ENCODE data around the gene POLR3E.
A peak's percentile ranks its signal among the peaks of the same experiment; 100 is the strongest.

POLR3E gene

DNA sequence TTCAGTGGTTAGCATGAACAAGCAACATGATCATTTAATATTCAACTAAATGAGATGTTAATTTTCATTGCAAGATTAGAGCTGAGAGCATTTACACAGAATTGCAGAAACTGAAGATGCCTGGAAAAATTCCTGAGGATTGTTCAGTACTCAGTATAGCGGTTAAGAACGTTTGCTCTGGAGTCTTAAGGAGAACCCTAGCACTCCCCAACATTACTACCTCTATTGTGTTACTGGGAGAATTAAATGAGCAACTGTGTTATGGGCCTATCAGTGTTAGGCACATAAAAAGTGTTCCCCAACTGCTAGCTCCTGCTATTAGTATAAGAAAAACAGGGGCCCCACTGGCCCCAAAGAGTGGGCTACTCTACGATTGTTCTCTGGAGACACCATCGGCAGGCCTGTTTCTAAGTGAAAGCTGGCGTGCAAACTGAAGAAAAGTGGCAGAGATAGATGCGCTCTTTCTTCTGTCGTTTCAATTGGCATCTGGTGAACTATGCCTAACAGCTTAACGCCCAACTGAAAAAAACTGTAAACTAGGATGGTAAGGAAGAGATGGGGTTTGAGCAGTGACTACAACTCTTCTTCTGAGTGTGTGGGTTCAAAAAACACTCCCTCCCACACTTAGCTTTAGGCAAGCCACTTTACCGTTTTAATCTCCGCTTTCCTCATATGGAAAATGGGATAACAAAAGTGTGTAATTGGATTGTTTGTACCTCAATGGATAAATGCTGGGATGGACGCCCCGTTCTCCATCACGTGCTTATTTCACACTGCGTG is 75.9 kb downstream of the POLR3E start:
- peak overlapping the region; percentile 100 for H2AFZ ChIP-seq (ENCODE audit: low read length)

DNA sequence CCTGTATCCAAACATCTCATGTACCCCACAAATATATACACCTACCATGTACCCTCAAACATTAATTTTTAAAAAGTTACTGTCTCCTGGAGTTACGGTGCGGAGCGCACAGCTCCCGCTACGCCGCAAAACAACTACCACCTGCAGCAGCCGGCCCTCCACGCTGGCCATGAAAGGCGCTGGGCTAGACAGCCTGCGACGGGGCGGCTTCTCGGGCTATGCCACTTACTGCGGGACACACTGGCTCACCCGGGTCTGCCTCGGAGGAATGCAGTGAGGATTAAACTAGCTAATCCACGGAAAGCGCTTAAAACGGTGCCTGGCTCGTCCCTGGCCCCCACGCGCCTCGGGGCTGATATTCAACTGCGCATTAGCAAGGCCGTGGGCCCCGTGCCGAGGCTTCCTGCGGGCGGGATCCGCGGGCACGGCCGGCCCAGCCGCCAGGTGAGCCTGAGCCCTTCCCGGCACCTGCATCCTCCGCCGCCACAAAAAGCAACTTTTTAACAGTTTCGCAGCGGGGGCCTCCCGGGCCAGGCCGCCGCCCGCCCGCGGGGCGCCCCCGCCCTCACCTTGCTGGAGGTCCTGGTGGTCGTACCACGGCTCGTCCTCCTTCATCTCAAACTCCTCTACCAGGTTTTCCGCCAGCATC is 76.6 kb downstream of the POLR3E start:
- Histone ChIP-seq H2BK120ac (ENCODE audit: low read depth, low read length) (no peak overlapping the region), H3K4me2 (ENCODE audit: insufficient read depth, low read length, poor library complexity, severe bottlenecking) (peak overlapping the region; percentile 86), H3K9me3 (replicated peaks in 1 of 2; ENCODE audit: control insufficient read depth in 2 of 2, insufficient read depth in 1 of 2, low read depth in 1 of 2, low read length in 2 of 2) (no peaks in the 10 kb centered on the region), H3K4me3 (ENCODE audit: low read length in 2 of 2) (peak overlapping the region; percentile 65 to 96), H3K18ac (ENCODE audit: low read length) (peak overlapping the region; percentile 78), H2AK5ac (ENCODE audit: low read depth, low read length) (peak overlapping the region; percentile 50), H3K23ac (ENCODE audit: low read depth, low read length, poor library complexity) (peak overlapping the region; percentile 90), H3K27me3 (ENCODE audit: control insufficient read depth in 3 of 3, insufficient read depth in 3 of 3, low read depth in 1 of 3, low read length in 3 of 3) (peaks cover 0 to 14% (median 8%) of the 10 kb centered on the region in 3 experiments), H2BK5ac (ENCODE audit: low read length) (peak overlapping the region; percentile 71), H4K8ac (ENCODE audit: low read depth, low read length) (no peak overlapping the region), H3K27ac (replicated peaks; ENCODE audit: low read length) (no peak overlapping the region), H2BK15ac (ENCODE audit: low read length) (no peak overlapping the region), H4K91ac (ENCODE audit: low read depth, low read length, poor library complexity) (no peak overlapping the region), H2BK12ac (ENCODE audit: low read length) (no peak overlapping the region), H3K4me1 (ENCODE audit: control insufficient read depth in 2 of 2, insufficient read depth in 1 of 2, low read depth in 1 of 2, low read length in 2 of 2) (peaks cover 0 to 7% of the 10 kb centered on the region in 2 donors), H2AFZ (ENCODE audit: low read length) (peak overlapping the region; percentile 100), H3K4ac (ENCODE audit: low read length) (no peak overlapping the region), H3K79me1 (ENCODE audit: low read depth, low read length) (peaks cover 2% of the 10 kb centered on the region), H3K36me3 (replicated peaks in 1 of 2; ENCODE audit: control insufficient read depth in 2 of 2, insufficient read depth in 2 of 2, low read length in 2 of 2) (no peaks in the 10 kb centered on the region), H3K9ac (ENCODE audit: low read depth, low read length, poor library complexity) (peak overlapping the region; percentile 89), H3K14ac (ENCODE audit: low read length) (peak overlapping the region; percentile 17)
- DNase-seq (ENCODE audit: low spot score) = peak; percentile 23
- WGBS, 2 donors (ENCODE audit: extremely low coverage in 2 of 2, insufficient read length in 2 of 2, insufficient replicate concordance in 1 of 2) = no CpG with 5 or more reads among the region's 51 CpGs

More for the DNA sequence above, 75.9 kb downstream of the POLR3E start:
- Histone ChIP-seq H3K4me1 (ENCODE audit: control insufficient read depth in 2 of 2, insufficient read depth in 1 of 2, low read depth in 1 of 2, low read length in 2 of 2) (peaks cover 0 to 7% of the 10 kb centered on the region in 2 donors), H2BK120ac (ENCODE audit: low read depth, low read length) (no peak overlapping the region), H3K14ac (ENCODE audit: low read length) (no peak overlapping the region), H3K36me3 (replicated peaks in 1 of 2; ENCODE audit: control insufficient read depth in 2 of 2, insufficient read depth in 2 of 2, low read length in 2 of 2) (no peaks in the 10 kb centered on the region), H4K91ac (ENCODE audit: low read depth, low read length, poor library complexity) (no peak overlapping the region), H2AK5ac (ENCODE audit: low read depth, low read length) (no peak overlapping the region), H3K9ac (ENCODE audit: low read depth, low read length, poor library complexity) (no peak overlapping the region), H3K27ac (replicated peaks; ENCODE audit: low read length) (no peak overlapping the region), H3K9me3 (replicated peaks in 1 of 2; ENCODE audit: control insufficient read depth in 2 of 2, insufficient read depth in 1 of 2, low read depth in 1 of 2, low read length in 2 of 2) (no peaks in the 10 kb centered on the region), H3K23ac (ENCODE audit: low read depth, low read length, poor library complexity) (no peak overlapping the region), H3K79me1 (ENCODE audit: low read depth, low read length) (peaks cover under 1% of the 10 kb centered on the region), H3K18ac (ENCODE audit: low read length) (no peak overlapping the region), H3K4ac (ENCODE audit: low read length) (no peak overlapping the region), H3K4me3 (ENCODE audit: low read length in 2 of 2) (peak overlapping the region; percentile 65 to 96), H2BK15ac (ENCODE audit: low read length) (no peak overlapping the region), H2BK5ac (ENCODE audit: low read length) (no peak overlapping the region), H3K27me3 (ENCODE audit: control insufficient read depth in 3 of 3, insufficient read depth in 3 of 3, low read depth in 1 of 3, low read length in 3 of 3) (peaks cover 0 to 14% (median 8%) of the 10 kb centered on the region in 3 experiments), H3K4me2 (ENCODE audit: insufficient read depth, low read length, poor library complexity, severe bottlenecking) (peak overlapping the region; percentile 86), H2BK12ac (ENCODE audit: low read length) (no peak overlapping the region), H4K8ac (ENCODE audit: low read depth, low read length) (no peak overlapping the region)
- WGBS, 2 donors (ENCODE audit: extremely low coverage in 2 of 2, insufficient read length in 2 of 2, insufficient replicate concordance in 1 of 2) = no CpG with 5 or more reads among the region's 14 CpGs
- no peak for DNase-seq (ENCODE audit: low spot score)

DNA sequence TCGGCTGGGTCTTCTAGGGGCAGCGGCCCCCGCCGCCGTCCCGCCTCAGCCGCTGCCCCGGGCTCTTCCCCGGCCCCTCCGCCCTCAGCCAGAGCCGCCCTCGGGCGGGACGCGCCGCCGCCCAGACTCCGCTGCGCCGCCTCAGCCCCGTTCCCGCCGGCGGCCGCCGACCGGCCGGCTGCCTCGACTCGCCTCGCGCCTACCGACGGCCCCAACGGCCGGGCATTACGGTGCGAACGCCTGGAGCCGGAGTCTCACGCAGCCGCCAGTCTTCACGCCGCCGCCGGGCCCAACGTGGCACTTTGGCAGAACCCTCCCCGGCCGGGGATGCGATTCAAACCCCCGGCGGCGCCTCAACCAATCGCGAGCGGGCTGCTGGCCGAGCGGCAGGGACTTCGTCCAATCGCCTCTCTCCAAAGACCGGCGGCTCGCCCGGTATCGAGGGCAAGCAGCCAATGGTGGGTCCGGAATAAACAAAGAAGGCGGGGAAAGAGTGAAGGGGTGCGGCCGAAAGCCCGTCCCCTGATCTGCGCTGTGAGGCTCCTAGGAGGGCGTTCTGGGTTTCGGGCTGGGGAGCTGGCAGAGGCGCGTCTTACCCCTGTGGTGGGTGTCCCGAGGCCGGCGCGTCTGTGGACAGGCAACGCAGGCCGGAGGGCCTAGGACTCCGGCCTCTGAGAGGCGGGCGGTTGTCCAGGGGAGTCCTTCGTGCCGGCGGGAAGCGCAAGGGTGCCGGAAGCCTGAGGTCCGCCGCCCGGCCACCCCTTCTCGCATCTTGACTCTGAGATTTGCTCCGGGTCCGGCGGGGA is 77.3 kb downstream of the POLR3E start, which contains the start of gene CDR2:
TSS of gene CDR2 (minus strand) at position 309 of the 806 bp plus-strand sequence. CDS start 310 bp downstream, outside the sequence.
- Histone ChIP-seq H3K14ac (ENCODE audit: low read length) (peak within 1 kb of the TSS; percentile 17), H2BK120ac (ENCODE audit: low read depth, low read length) (no peak within 1 kb of the TSS), H2AFZ (ENCODE audit: low read length) (peak within 1 kb of the TSS; percentile 100), H4K91ac (ENCODE audit: low read depth, low read length, poor library complexity) (no peak within 1 kb of the TSS), H3K27me3 (ENCODE audit: control insufficient read depth in 3 of 3, insufficient read depth in 3 of 3, low read depth in 1 of 3, low read length in 3 of 3) (peaks cover 0 to 14% (median 8%) of the 10 kb centered on the region in 3 experiments), H3K18ac (ENCODE audit: low read length) (peak within 1 kb of the TSS; percentile 98), H3K23ac (ENCODE audit: low read depth, low read length, poor library complexity) (peak within 1 kb of the TSS; percentile 90), H3K79me1 (ENCODE audit: low read depth, low read length) (peaks cover 2% of the 10 kb centered on the region), H3K4ac (ENCODE audit: low read length) (no peak within 1 kb of the TSS), H3K4me3 (ENCODE audit: low read length in 2 of 2) (peak within 1 kb of the TSS; percentile 65 to 96), H3K9me3 (replicated peaks in 1 of 2; ENCODE audit: control insufficient read depth in 2 of 2, insufficient read depth in 1 of 2, low read depth in 1 of 2, low read length in 2 of 2) (no peaks in the 10 kb centered on the region), H2BK5ac (ENCODE audit: low read length) (peak within 1 kb of the TSS; percentile 71), H3K4me2 (ENCODE audit: insufficient read depth, low read length, poor library complexity, severe bottlenecking) (peak within 1 kb of the TSS; percentile 86), H3K27ac (replicated peaks; ENCODE audit: low read length) (peak within 1 kb of the TSS; percentile 61), H3K36me3 (replicated peaks in 1 of 2; ENCODE audit: control insufficient read depth in 2 of 2, insufficient read depth in 2 of 2, low read length in 2 of 2) (no peaks in the 10 kb centered on the region), H4K8ac (ENCODE audit: low read depth, low read length) (no peak within 1 kb of the TSS), H3K4me1 (ENCODE audit: control insufficient read depth in 2 of 2, insufficient read depth in 1 of 2, low read depth in 1 of 2, low read length in 2 of 2) (peaks cover 0 to 7% of the 10 kb centered on the region in 2 donors), H3K9ac (ENCODE audit: low read depth, low read length, poor library complexity) (peak within 1 kb of the TSS; percentile 89), H2AK5ac (ENCODE audit: low read depth, low read length) (peak within 1 kb of the TSS; percentile 50), H2BK12ac (ENCODE audit: low read length) (no peak within 1 kb of the TSS), H2BK15ac (ENCODE audit: low read length) (peak within 1 kb of the TSS; percentile 58)
- no CpG with 5 or more reads among the region's 96 CpGs for WGBS, 2 donors (ENCODE audit: extremely low coverage in 2 of 2, insufficient read length in 2 of 2, insufficient replicate concordance in 1 of 2)
- peak; percentile 96 for DNase-seq (ENCODE audit: low spot score)
